Heart right ventricle (tissue), 16 donors: Measurements from ENCODE around the gene PYGM. TPM values are rescaled to one million over a fixed set of nuclear protein-coding genes. Genes with fewer than 3 reads are reported as not detected.

Experiments used
- ATAC-seq, 8 donors: fragments of 200-7000 bp; cut with Tn5 transposase; one replicate each; pipeline ENCODE4 v1.9.1; 2020; ENCODE audit warnings: mild to moderate bottlenecking in 8 of 8, moderate library complexity in 8 of 8, moderate number of reproducible peaks in 1 of 8
- DNase-seq, 2 donors: peaks; one replicate each; pipeline ENCODE4 v3.0.0-alpha.2; 2020
- H3K27ac ChIP-seq, 10 donors: fragments of 200-600 bp; sonication (generic) in 2 of 10; one replicate each; pipeline versions ENCODE4 v1.5.0 to v1.8.0; 2020 to 2022; ENCODE audit warnings: mild to moderate bottlenecking in 3 of 10
- H3K27me3 ChIP-seq, 7 donors: fragments of 200-600 bp; one replicate each; pipeline ENCODE4 v1.8.0; 2021 to 2022; ENCODE audit warnings: mild to moderate bottlenecking in 2 of 7
- H3K36me3 ChIP-seq, 9 donors: fragments of 200-600 bp; sonication (generic) in 1 of 9; one replicate each; pipeline versions ENCODE4 v1.5.0 to v1.8.0; 2020 to 2022; ENCODE audit warnings: mild to moderate bottlenecking in 2 of 9
- H3K4me1 ChIP-seq, 9 donors: fragments of 200-600 bp; sonication (generic) in 1 of 9; one replicate each; pipeline versions ENCODE4 v1.5.0 to v1.8.0; 2020 to 2022; ENCODE audit warnings: mild to moderate bottlenecking in 4 of 9
- H3K4me3 ChIP-seq, 10 donors: fragments of 200-600 bp; sonication (generic) in 2 of 10; one replicate each; pipeline versions ENCODE4 v1.5.0 to v1.8.0; 2020 to 2022; ENCODE audit warnings: mild to moderate bottlenecking in 7 of 10, moderate library complexity in 2 of 10
- H3K9me3 ChIP-seq, 11 donors: fragments of 200-600 bp in 10 of 11; sonication (generic) in 2 of 11; one replicate each; pipeline versions ENCODE4 v1.5.0 to v1.8.0; 2013 to 2022; ENCODE audit warnings: mild to moderate bottlenecking in 2 of 11, control low read depth in 1 of 11, moderate library complexity in 1 of 11
- WGBS, 2 donors: extraction: QIAGEN DNeasy Blood & Tissue Kit; methylation state at CpG; one replicate each; pipeline ENCODE4 v1.1.7; 2013; ENCODE audit warnings: inconsistent platforms in 1 of 2; 5-methylcytosine and 5-hydroxymethylcytosine counted together
- intact Hi-C, 10 donors: fragments of 100-400 bp; cut with DNase I; formaldehyde crosslinking; loops; one replicate each; pipeline versions ENCODE4 v1.11.1 to v1.14.2; 2022
- polyA plus RNA-seq, 2 donors: library from polyadenylated mRNA; stranded (reverse); fragments of 200-250 nt; gene quantifications; one replicate each; pipeline ENCODE4 v1.2.3, GENCODE V29; 2013
- total RNA-seq, 10 donors: library from RNA; stranded (reverse); fragmentation: NEBNext Ultra II Directional in 3 of 10; extraction: Animal tissue kit (Norgen Biotek cat#: 25700) in 3 of 10; gene quantifications; one replicate each; pipeline versions ENCODE4 v1.2.1 to v1.2.4, GENCODE V29; 2021 to 2023
- TF ChIP-seq, protein P1 (sequence below), 9 donors: fragments of 200-600 bp; sonication (generic) in 2 of 9; IDR thresholded peaks; one replicate each; pipeline versions ENCODE4 v1.5.0 to v1.8.0; 2021 to 2022; ENCODE audit warnings: antibody characterized with exemption in 9 of 9, mild to moderate bottlenecking in 5 of 9, moderate library complexity in 1 of 9
- donor health status: Arrhythmogenic right ventricular cardiomyopathy.
- donor health status: ischemic (EF 13 %, LVEDD 7.1; RV severe dilation, severe dysfunction).
- donor health status: healthy with polysubstance abuse.
- donor health status: DM: no; HTN: yes; CAD: no.
- donor health status: DM: no; HTN: no; CAD: no.
- donor health status: ischemic (EF 25% LVEDD 6.9; RV normal size, moderate dysfunction).
- donor health status: ischemic (EF 25% LVEDD 5.7; RV mildly dilated, moderate dysfunction).
- donor health status: healthy.
- donor health status: DM: yes; HTN: yes; CAD: no.
- donor health status: Ischemic cardiomyopathy.
- donor health status: ischemic (EF 35%, LVEDD 5.7; RV mildly dilated, moderate dysfunction).
- donor health status: nonischemic (EF 11% LVEDD 7.7; RV severe dilation, severe dysfunction).
- donor health status: DM: yes; HTN: yes; CAD: no.
- donor health status: PGD.
- donor health status: ischemic (EF 29% LVEDD 5.4; RV normal size, mild dysfunction).
- donor health status: nonischemic (EF 23%, LVEDD 6.1; RV moderate dilation, normal function).

Gene PYGM
- total and polyA plus RNA-seq, 12 donors, result 11.3 to 249 (median 115) TPM

- Histone ChIP-seq H3K4me1 (peaks cover 22 to 67% (median 46%) of the 10 kb centered on the region in 9 donors), H3K4me3 (peak overlapping the region in 9 of 10 donors; percentile 20 to 53 (median 49)), H3K36me3 (peaks cover 0 to 26% (median 3%) of the 10 kb centered on the region in 9 donors), H3K27ac (peak overlapping the region in 9 of 10 donors; percentile 69 to 87 (median 82)), H3K9me3 (no peaks in the 10 kb centered on the region), H3K27me3 (no peaks in the 10 kb centered on the region)
- ATAC-seq (no peak), DNase-seq (no peak)
- TF ChIP-seq, protein P1, sequence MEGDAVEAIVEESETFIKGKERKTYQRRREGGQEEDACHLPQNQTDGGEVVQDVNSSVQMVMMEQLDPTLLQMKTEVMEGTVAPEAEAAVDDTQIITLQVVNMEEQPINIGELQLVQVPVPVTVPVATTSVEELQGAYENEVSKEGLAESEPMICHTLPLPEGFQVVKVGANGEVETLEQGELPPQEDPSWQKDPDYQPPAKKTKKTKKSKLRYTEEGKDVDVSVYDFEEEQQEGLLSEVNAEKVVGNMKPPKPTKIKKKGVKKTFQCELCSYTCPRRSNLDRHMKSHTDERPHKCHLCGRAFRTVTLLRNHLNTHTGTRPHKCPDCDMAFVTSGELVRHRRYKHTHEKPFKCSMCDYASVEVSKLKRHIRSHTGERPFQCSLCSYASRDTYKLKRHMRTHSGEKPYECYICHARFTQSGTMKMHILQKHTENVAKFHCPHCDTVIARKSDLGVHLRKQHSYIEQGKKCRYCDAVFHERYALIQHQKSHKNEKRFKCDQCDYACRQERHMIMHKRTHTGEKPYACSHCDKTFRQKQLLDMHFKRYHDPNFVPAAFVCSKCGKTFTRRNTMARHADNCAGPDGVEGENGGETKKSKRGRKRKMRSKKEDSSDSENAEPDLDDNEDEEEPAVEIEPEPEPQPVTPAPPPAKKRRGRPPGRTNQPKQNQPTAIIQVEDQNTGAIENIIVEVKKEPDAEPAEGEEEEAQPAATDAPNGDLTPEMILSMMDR (IDR thresholded peaks at IDR 0.05), result no peak
- intact Hi-C loops, result no loop called here
- 89% methylated on average over 15 of the region's 15 CpGs for WGBS, 2 donors
These were observed 1.3 kb downstream of the PYGM start for GRCh38 chr11:64758330-64759079.

GRCh38 chr11:64757549-64758329, 2.0 kb downstream of the PYGM start:
- intact Hi-C loops, result no loop called here
- TF ChIP-seq, protein P1 (IDR thresholded peaks at IDR 0.05), result no peak
- peaks cover 0 to 21% (median 3%) of the 10 kb centered on the region in 9 donors for H3K36me3 ChIP-seq

GRCh38 chr11:64755681-64756361, 4.0 kb downstream of the PYGM start:
- WGBS, 2 donors, result 82 to 86% methylated on average over 13 of the region's 13 CpGs
- intact Hi-C loops, result no loop called here
- no peaks in the 10 kb centered on the region for H3K27me3 ChIP-seq
- no peak overlapping the region for H3K4me3 ChIP-seq
- TF ChIP-seq, protein P1 (IDR thresholded peaks at IDR 0.05), result no peak
- no peak overlapping the region for H3K27ac ChIP-seq
- no peaks in the 10 kb centered on the region for H3K9me3 ChIP-seq
- peaks cover 0 to 33% (median 10%) of the 10 kb centered on the region in 9 donors for H3K36me3 ChIP-seq
- no peak for DNase-seq
- H3K4me1 ChIP-seq, result peaks cover 14 to 40% (median 19%) of the 10 kb centered on the region in 9 donors
- ATAC-seq, result no peak

More at GRCh38 chr11:64757549-64758329, 2.0 kb downstream of the PYGM start:
- Histone ChIP-seq H3K27ac (no peak overlapping the region), H3K9me3 (no peaks in the 10 kb centered on the region), H3K4me3 (no peak overlapping the region), H3K4me1 (peaks cover 14 to 59% (median 39%) of the 10 kb centered on the region in 9 donors), H3K27me3 (no peaks in the 10 kb centered on the region)
- DNase-seq, result no peak
- WGBS, 2 donors, result 88 to 91% methylated on average over 19 of the region's 19 CpGs
- no peak for ATAC-seq
